K562 (cell line): ENCODE results near the gene GGT6. TPM values are rescaled to one million over a fixed set of nuclear protein-coding genes. Genes with fewer than 3 reads are reported as not detected.

ENCODE experiments used
- EGR1 ChIP-seq: fragments of 450-650 bp; conservative IDR thresholded peaks from 2 replicates; pipeline ENCODE4 v1.6.1; 2017; ENCODE audit warnings: mild to moderate bottlenecking
- ELK1 ChIP-seq: sonication (generic); formaldehyde crosslinking; IDR thresholded peaks from 2 replicates; pipeline ENCODE4 v1.8.1; 2022; ENCODE audit warnings: missing genetic modification reagents
- MAZ ChIP-seq, 2 experiments: fragments of 450-650 bp in 1 of 2; sonication (generic) in 1 of 2; formaldehyde crosslinking; IDR thresholded peaks in 1 of 2; conservative IDR thresholded peaks in 1 of 2; 2 replicates each; pipeline versions ENCODE4 v1.4.0 to v1.5.0; 2020; ENCODE audit warnings: mild to moderate bottlenecking in 1 of 2, missing genetic modification reagents in 1 of 2
- NFATC3 ChIP-seq: fragments of 450-650 bp; IDR thresholded peaks from 2 replicates; pipeline ENCODE4 v1.6.1; 2017; ENCODE audit warnings: mild to moderate bottlenecking
- NR1H2 ChIP-seq: sonication (generic); formaldehyde crosslinking; IDR thresholded peaks from 2 replicates; pipeline ENCODE4 v1.4.0; 2020; ENCODE audit warnings: mild to moderate bottlenecking, missing genetic modification reagents
- POLR3A ChIP-seq: IDR thresholded peaks from 2 replicates; pipeline ENCODE4 v1.6.1; 2011; ENCODE audit warnings: borderline replicate concordance, mild to moderate bottlenecking, moderate library complexity; ENCODE audit not compliant: insufficient read length, insufficient read depth; ENCODE audit errors: extremely low read depth
- POU5F1 ChIP-seq: fragments of 150-350 bp; IDR thresholded peaks from 2 replicates; pipeline ENCODE4 v1.6.1; 2014; ENCODE audit warnings: borderline replicate concordance, low read length, low read depth, mild to moderate bottlenecking; ENCODE audit not compliant: partially characterized antibody
- RFX7 ChIP-seq: fragments of 250-450 bp; sonication (Bioruptor Pico); IDR thresholded peaks from 2 replicates; pipeline ENCODE4 v1.5.1; 2021; ENCODE audit warnings: mild to moderate bottlenecking
- UBTF ChIP-seq, 2 experiments: IDR thresholded peaks; 2 replicates each; pipeline ENCODE4 v1.6.1; 2012; ENCODE audit warnings: improper control_type of control experiment in 2 of 2, low read depth in 2 of 2, low read length in 2 of 2, borderline replicate concordance in 1 of 2
- ZNF445 ChIP-seq: fragments of 250-450 bp; sonication (Bioruptor Pico); IDR thresholded peaks from 2 replicates; pipeline ENCODE4 v1.4.0; 2020; ENCODE audit warnings: low read depth, mild to moderate bottlenecking, moderate library complexity
- ZNF644 ChIP-seq: fragments of 200-800 bp; sonication (Bioruptor generic); IDR thresholded peaks from 2 replicates; pipeline ENCODE4 v1.6.1; 2016; ENCODE audit warnings: low read depth, missing genetic modification characterization, missing compliant biosample characterization
- ZNF695 ChIP-seq: fragments of 450-650 bp; formaldehyde crosslinking; IDR thresholded peaks from 2 replicates; pipeline ENCODE4 v1.4.0; 2020; ENCODE audit warnings: mild to moderate bottlenecking, moderate library complexity
- polyA plus RNA-seq, 8 experiments: library from polyadenylated mRNA; depleted of rRNA in 4 of 8; stranded (reverse) in 5 of 8; unstranded in 3 of 8; fragments of >200 nt; fragmentation: Nextera tagmentation in 2 of 8; fragmentation: Illumina TruSeq in 1 of 8; extraction: Ambion mirVana in 2 of 8; extraction: Trizol in 1 of 8; gene quantifications; 2 replicates each; pipeline versions ENCODE4 v1.2.1 to v1.2.3, GENCODE V29; 2011 to 2014; ENCODE audit warnings: inconsistent platforms in 1 of 8, missing spikeins in 1 of 8
- total RNA-seq, 7 experiments: library from RNA; depleted of rRNA in 6 of 7; stranded (reverse); fragments of >200 nt in 6 of 7; fragmentation: Illumina TruSeq in 2 of 7; extraction: Trizol in 2 of 7; gene quantifications; 2 replicates each; pipeline versions ENCODE4 v1.2.1 to v1.2.3, GENCODE V29; 2011 to 2021; ENCODE audit warnings: low replicate concordance in 1 of 7
- TF ChIP-seq, protein P1 (sequence below): fragments of 250-450 bp; sonication (Bioruptor Pico); IDR thresholded peaks from 2 replicates; pipeline ENCODE4 v1.4.0; 2020; ENCODE audit warnings: mild to moderate bottlenecking, moderate library complexity

Gene GGT6
- total and polyA plus RNA-seq, 9 of the 15 experiments (the other 6 are each of a cell fraction or from before 2014, with no cell fraction given): 0.09 TPM; not detected in 8

- TF ChIP-seq EGR1 (no peak; the same call in 1 of the 2 replicates), UBTF (IDR thresholded peaks at IDR 0.05; ENCODE audit: borderline replicate concordance in 1 of 2, low read depth in 2 of 2, low read length in 2 of 2) (no peak), NFATC3 (no peak), ZNF644 (tag) (no peak), ZNF695 (CRISPR knock-in tag) (no peak), RFX7 (no peak), ELK1 (CRISPR knock-in tag) (no peak), POLR3A (no peak), MAZ (CRISPR knock-in tag; conservative IDR thresholded peaks at IDR 0.05 in 1 of 2, IDR thresholded peaks at IDR 0.05 in 1 of 2) (no peak), ZNF445 (CRISPR knock-in tag) (no peak), POU5F1 (no peak), NR1H2 (CRISPR knock-in tag) (no peak)
- TF ChIP-seq, protein P1, sequence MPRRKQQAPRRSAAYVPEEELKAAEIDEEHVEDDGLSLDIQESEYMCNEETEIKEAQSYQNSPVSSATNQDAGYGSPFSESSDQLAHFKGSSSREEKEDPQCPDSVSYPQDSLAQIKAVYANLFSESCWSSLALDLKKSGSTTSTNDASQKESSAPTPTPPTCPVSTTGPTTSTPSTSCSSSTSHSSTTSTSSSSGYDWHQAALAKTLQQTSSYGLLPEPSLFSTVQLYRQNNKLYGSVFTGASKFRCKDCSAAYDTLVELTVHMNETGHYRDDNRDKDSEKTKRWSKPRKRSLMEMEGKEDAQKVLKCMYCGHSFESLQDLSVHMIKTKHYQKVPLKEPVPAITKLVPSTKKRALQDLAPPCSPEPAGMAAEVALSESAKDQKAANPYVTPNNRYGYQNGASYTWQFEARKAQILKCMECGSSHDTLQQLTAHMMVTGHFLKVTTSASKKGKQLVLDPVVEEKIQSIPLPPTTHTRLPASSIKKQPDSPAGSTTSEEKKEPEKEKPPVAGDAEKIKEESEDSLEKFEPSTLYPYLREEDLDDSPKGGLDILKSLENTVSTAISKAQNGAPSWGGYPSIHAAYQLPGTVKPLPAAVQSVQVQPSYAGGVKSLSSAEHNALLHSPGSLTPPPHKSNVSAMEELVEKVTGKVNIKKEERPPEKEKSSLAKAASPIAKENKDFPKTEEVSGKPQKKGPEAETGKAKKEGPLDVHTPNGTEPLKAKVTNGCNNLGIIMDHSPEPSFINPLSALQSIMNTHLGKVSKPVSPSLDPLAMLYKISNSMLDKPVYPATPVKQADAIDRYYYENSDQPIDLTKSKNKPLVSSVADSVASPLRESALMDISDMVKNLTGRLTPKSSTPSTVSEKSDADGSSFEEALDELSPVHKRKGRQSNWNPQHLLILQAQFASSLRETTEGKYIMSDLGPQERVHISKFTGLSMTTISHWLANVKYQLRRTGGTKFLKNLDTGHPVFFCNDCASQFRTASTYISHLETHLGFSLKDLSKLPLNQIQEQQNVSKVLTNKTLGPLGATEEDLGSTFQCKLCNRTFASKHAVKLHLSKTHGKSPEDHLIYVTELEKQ: no peak
Observed at GRCh38 chr17:4509401-4509800, 51.0 kb downstream of the GGT6 start (continued).
